GM12878 (cell line): Measurements from ENCODE around the gene TIAM1. TPM values are rescaled to one million over a fixed set of nuclear protein-coding genes. Genes with fewer than 3 reads are reported as not detected.

Experiments
- ATAC-seq: fragments of 200-7000 bp; cut with Tn5 transposase; 3 replicates; pipeline ENCODE4 v1.9.1; 2020; ENCODE audit warnings: mild to moderate bottlenecking, moderate library complexity
- BruUV-seq: library from RNA; stranded (reverse); fragments of 400-500 nt; replicated peaks from 2 replicates; lab custom pipeline; 2021; lab: Mats Ljungman, UMichigan
- CTCF ChIA-PET: fragments of 300-600 bp; sonication (Branson Sonifier 250); formaldehyde crosslinking; extraction: SDS; loops from one replicate; lab custom pipeline; 2021; ENCODE audit warnings: inconsistent platforms; lab: Yijun Ruan, JAX
- POLR2A ChIA-PET: fragments of 350-600 bp; formaldehyde crosslinking; extraction: SDS; loops from one replicate; lab custom pipeline; 2021; ENCODE audit warnings: inconsistent platforms; lab: Charles Lee
- RAD21 ChIA-PET: fragments of 300-600 bp; sonication (Branson Sonifier 250); formaldehyde crosslinking; loops from one replicate; lab custom pipeline; 2023; ENCODE audit warnings: antibody characterized with exemption; ENCODE audit not compliant: unreplicated experiment; lab: Charles Lee
- SMC1A ChIA-PET: fragments of 300-600 bp; sonication (Branson Sonifier 250); formaldehyde crosslinking; loops from one replicate; lab custom pipeline; 2023; ENCODE audit not compliant: unreplicated experiment, uncharacterized antibody; lab: Charles Lee
- DNase-seq: peaks from one replicate; pipeline ENCODE4 v3.0.0-alpha.2; 2011; ENCODE audit warnings: low read depth, low spot score
- FAIRE-seq: peaks from 3 replicates; lab custom pipeline; 2011; peaks lifted over from hg19 to GRCh38; lab: Jason Lieb, UNC
- H2AFZ ChIP-seq: 2 replicates; pipeline ENCODE4 v1.6.0; 2011; ENCODE audit warnings: low read depth, low read length, control low read depth; ENCODE audit not compliant: control insufficient read depth
- H3K27ac ChIP-seq: 2 replicates; pipeline ENCODE4 v1.5.1; 2011; ENCODE audit warnings: control low read depth; ENCODE audit not compliant: control insufficient read depth, insufficient read depth
- H3K27me3 ChIP-seq, 2 experiments: replicated peaks in 1 of 2; 2 replicates each; pipeline versions ENCODE4 v1.6.0 to v1.6.1; 2011; ENCODE audit warnings: low read length in 1 of 2; ENCODE audit not compliant: control insufficient read depth in 2 of 2, insufficient read depth in 2 of 2
- H3K36me3 ChIP-seq, 2 experiments: 2 replicates each; pipeline ENCODE4 v1.5.1; 2011; ENCODE audit warnings: low read length in 1 of 2; ENCODE audit not compliant: control insufficient read depth in 2 of 2, insufficient read depth in 2 of 2
- H3K4me1 ChIP-seq: 2 replicates; pipeline ENCODE4 v1.6.1; 2011; ENCODE audit warnings: mild to moderate bottlenecking, low read length, moderate library complexity, mixed read lengths; ENCODE audit not compliant: control insufficient read depth, insufficient read depth
- H3K4me2 ChIP-seq: 2 replicates; pipeline ENCODE4 v1.6.0; 2011; ENCODE audit warnings: control low read depth; ENCODE audit not compliant: control insufficient read depth, insufficient read depth
- H3K4me3 ChIP-seq: fragments of 200-600 bp; sonication (generic); 2 replicates; pipeline ENCODE4 v1.5.1; 2016
- H3K79me2 ChIP-seq: 2 replicates; pipeline ENCODE4 v1.6.0; 2011; ENCODE audit warnings: low read length; ENCODE audit not compliant: control insufficient read depth, insufficient read depth
- H3K9ac ChIP-seq: 2 replicates; pipeline ENCODE4 v1.8.0; 2011; ENCODE audit warnings: low read length, control low read depth, mixed read lengths; ENCODE audit not compliant: control insufficient read depth, insufficient read depth
- H3K9me3 ChIP-seq: replicated peaks from 3 replicates; pipeline ENCODE4 v1.5.1; 2011; ENCODE audit warnings: mild to moderate bottlenecking, low read length; ENCODE audit not compliant: control insufficient read depth, insufficient read depth
- H4K20me1 ChIP-seq: 2 replicates; pipeline ENCODE4 v1.6.0; 2011; ENCODE audit not compliant: control insufficient read depth, insufficient read depth
- CTCF ChIP-seq, 3 experiments: IDR thresholded peaks in 2 of 3; conservative IDR thresholded peaks in 1 of 3; 2 replicates each; pipeline ENCODE4 v1.5.1; 2011; ENCODE audit warnings: low read depth in 3 of 3, low read length in 3 of 3, mild to moderate bottlenecking in 3 of 3, control low read depth in 2 of 3, moderate library complexity in 2 of 3, inconsistent platforms in 1 of 3, mixed read lengths in 1 of 3; ENCODE audit not compliant: control insufficient read depth in 2 of 3, insufficient read depth in 1 of 3; ENCODE audit errors: extremely low read depth in 1 of 3
- ELK1 ChIP-seq: IDR thresholded peaks from 2 replicates; pipeline ENCODE4 v1.6.1; 2012; ENCODE audit warnings: low read depth, low read length, improper control_type of control experiment
- FOS ChIP-seq: IDR thresholded peaks from 3 replicates; pipeline ENCODE4 v1.6.1; 2011; ENCODE audit warnings: borderline replicate concordance; ENCODE audit not compliant: insufficient read length; ENCODE audit errors: extremely low read depth
- HCFC1 ChIP-seq: fragments of 150-350 bp; IDR thresholded peaks from 2 replicates; pipeline ENCODE4 v1.6.1; 2014; ENCODE audit warnings: low read length
- MLLT1 ChIP-seq: fragments of 450-650 bp; IDR thresholded peaks from 2 replicates; pipeline ENCODE4 v1.6.1; 2016; ENCODE audit warnings: mild to moderate bottlenecking
- RAD51 ChIP-seq: fragments of 450-650 bp; IDR thresholded peaks from 2 replicates; pipeline ENCODE4 v1.6.1; 2016; ENCODE audit warnings: moderate library complexity, mild to moderate bottlenecking, inconsistent platforms
- SMAD1 ChIP-seq: fragments of 450-650 bp; IDR thresholded peaks from 2 replicates; pipeline ENCODE4 v1.6.1; 2018; ENCODE audit warnings: mild to moderate bottlenecking, low read depth; ENCODE audit not compliant: partially characterized antibody
- STAT1 ChIP-seq: fragments of 450-650 bp; conservative IDR thresholded peaks from 2 replicates; pipeline ENCODE4 v1.6.1; 2014; ENCODE audit warnings: antibody characterized with exemption, mild to moderate bottlenecking
- STAT3 ChIP-seq: IDR thresholded peaks from 2 replicates; pipeline ENCODE4 v1.6.1; 2011; ENCODE audit warnings: low read depth, low read length, improper control_type of control experiment
- TCF7 ChIP-seq: IDR thresholded peaks from 2 replicates; pipeline ENCODE4 v1.6.1; 2014; ENCODE audit warnings: antibody characterized with exemption, borderline replicate concordance
- ZBTB4 ChIP-seq: fragments of 450-650 bp; formaldehyde crosslinking; IDR thresholded peaks from 2 replicates; pipeline ENCODE4 v1.4.0; 2022; ENCODE audit warnings: mild to moderate bottlenecking, moderate library complexity
- ZNF207 ChIP-seq: fragments of 450-650 bp; IDR thresholded peaks from 2 replicates; pipeline ENCODE4 v1.6.1; 2014; ENCODE audit warnings: antibody characterized with exemption, mild to moderate bottlenecking, borderline replicate concordance
- WGBS: methylation state at CpG from one replicate; pipeline ENCODE4 v1.1.6; 2016; ENCODE audit warnings: low lambda C conversion rate; ENCODE audit not compliant: insufficient replicate concordance, insufficient coverage; ENCODE audit errors: missing lambda C conversion rate; 5-methylcytosine and 5-hydroxymethylcytosine counted together
- in situ Hi-C: fragments of 300-500 bp; cut with MboI; formaldehyde crosslinking; loops from 9 replicates; pipeline ENCODE4 v1.14.3; 2018; ENCODE audit warnings: mixed read lengths
- intact Hi-C: fragments of 100-400 bp; cut with micrococcal nuclease; formaldehyde crosslinking; loops from one replicate; pipeline ENCODE4 v1.14.2; 2022; ENCODE audit not compliant: unreplicated experiment
- polyA plus RNA-seq, 11 experiments: library from polyadenylated mRNA; depleted of rRNA in 4 of 11; unstranded in 6 of 11; stranded (reverse) in 5 of 11; fragments of >200 nt; fragmentation: Nextera tagmentation in 4 of 11; fragmentation: Illumina TruSeq in 1 of 11; extraction: Ambion mirVana in 4 of 11; extraction: Trizol in 1 of 11; gene quantifications; 1 replicate in 1 of 11; 2 replicates in 10 of 11; pipeline versions ENCODE4 v1.2.1 to v1.2.3, GENCODE V29; 2011 to 2016; ENCODE audit warnings: inconsistent platforms in 2 of 11, missing spikeins in 2 of 11, low read depth in 1 of 11
- total RNA-seq, 4 experiments: library from RNA; depleted of rRNA in 3 of 4; stranded (reverse); fragments of >200 nt in 3 of 4; fragmentation: Illumina TruSeq in 1 of 4; extraction: Trizol in 1 of 4; gene quantifications; 2 replicates each; pipeline versions ENCODE4 v1.2.1 to v1.2.3, GENCODE V29; 2013 to 2021

TIAM1 gene
- total and polyA plus RNA-seq, 10 of the 15 experiments (the other 5 are each of a cell fraction or from before 2014, with no cell fraction given): 0.31 to 35.9 (median 0.78) TPM

GRCh38 chr21:31305888-31306287, 38.2 kb downstream of the TIAM1 start:
- H3K27me3 ChIP-seq: no peaks in the 10 kb centered on the region
- H2AFZ ChIP-seq: no peak overlapping the region
- TF ChIP-seq CTCF (IDR thresholded peaks at IDR 0.05 in 2 of 3, conservative IDR thresholded peaks at IDR 0.05 in 1 of 3; ENCODE audit: control insufficient read depth in 2 of 3, extremely low read depth in 1 of 3, insufficient read depth in 1 of 3, low read depth in 3 of 3, low read length in 3 of 3) (no peak), HCFC1 (no peak), FOS (no peak), ZBTB4 (CRISPR knock-in tag) (no peak), MLLT1 (no peak), ELK1 (no peak), STAT1 (no peak), SMAD1 (no peak), ZNF207 (no peak), TCF7 (no peak), STAT3 (no peak), RAD51 (no peak)
- no peak for DNase-seq
- RAD21 ChIA-PET: no interaction called here
- FAIRE-seq: no peak
- in situ Hi-C loops: no loop called here
- WGBS: 16% methylated on average over 4 of the region's 4 CpGs
- H3K4me2 ChIP-seq: no peak overlapping the region
- no TSS peak for BruUV-seq
- ATAC-seq: no peak
- H4K20me1 ChIP-seq: no peaks in the 10 kb centered on the region
- intact Hi-C loops: no loop called here
- H3K9ac ChIP-seq: no peak overlapping the region
- CTCF ChIA-PET: interaction anchor here (0.6 kb wide), 1 partner anchor 115 kb away, joined by 3 read pairs; no protein-coding TSS in a partner anchor
- no peaks in the 10 kb centered on the region for H3K4me1 ChIP-seq
- POLR2A ChIA-PET: interaction anchor here (0.7 kb wide), 1 partner anchor 195 kb away, joined by 6 read pairs; no protein-coding TSS in a partner anchor
- H3K36me3 ChIP-seq: no peaks in the 10 kb centered on the region
- SMC1A ChIA-PET: interaction anchor here (1.2 kb wide), 1 partner anchor 8 kb away, joined by 3 read pairs; no protein-coding TSS in a partner anchor
- no peak overlapping the region for H3K4me3 ChIP-seq
- no peaks in the 10 kb centered on the region for H3K9me3 ChIP-seq
- no peaks in the 10 kb centered on the region for H3K79me2 ChIP-seq
- H3K27ac ChIP-seq: no peak overlapping the region
